Muscle of leg (tissue), 16 donors: ENCODE data around the gene MAOA. TPM values are rescaled to one million over a fixed set of nuclear protein-coding genes. Genes with fewer than 3 reads are reported as not detected.
A peak's percentile ranks its signal among the peaks of the same experiment; 100 is the strongest.
"Not testable (repeated sequence)": the region's sequence is repeated elsewhere in the genome, so short reads cannot be mapped to it uniquely, and the experiment has no call there.

Experiments used
- DNase-seq: peaks from one replicate; pipeline ENCODE4 v3.0.0; 2013
- H3K27ac ChIP-seq: one replicate; pipeline ENCODE4 v1.5.1; 2013; ENCODE audit warnings: mild to moderate bottlenecking, low read length, control low read depth
- H3K27me3 ChIP-seq: one replicate; pipeline ENCODE4 v1.6.1; 2013; ENCODE audit warnings: low read length; ENCODE audit not compliant: control insufficient read depth, insufficient read depth
- H3K36me3 ChIP-seq: one replicate; pipeline ENCODE4 v1.6.1; 2013; ENCODE audit warnings: low read length; ENCODE audit not compliant: control insufficient read depth, insufficient read depth
- H3K4me1 ChIP-seq: one replicate; pipeline ENCODE4 v1.6.1; 2013; ENCODE audit warnings: low read length; ENCODE audit not compliant: control insufficient read depth, insufficient read depth
- H3K4me3 ChIP-seq: one replicate; pipeline ENCODE4 v1.5.1; 2013; ENCODE audit warnings: low read length, control low read depth
- H3K9me3 ChIP-seq: replicated peaks from 2 replicates; pipeline ENCODE4 v1.6.1; 2013; ENCODE audit warnings: low read depth, low read length; ENCODE audit not compliant: control insufficient read depth
- WGBS: methylation state at CpG from one replicate; pipeline ENCODE4 v1.1.5; 2013; ENCODE audit warnings: missing lambda C conversion rate; ENCODE audit not compliant: insufficient coverage; 5-methylcytosine and 5-hydroxymethylcytosine counted together
- long read RNA-seq, 11 donors: transcript quantifications; one replicate each; lab custom pipeline, GENCODE V29; 2026
- polyA plus RNA-seq, 8 donors: library from polyadenylated mRNA; unstranded; fragments of 120-200 nt; gene quantifications; one replicate each; pipeline versions ENCODE4 v1.2.1 to v1.2.3, GENCODE V29; 2013; ENCODE audit warnings: inconsistent platforms in 1 of 8, low replicate concordance in 1 of 8; ENCODE audit not compliant: insufficient read length in 8 of 8, insufficient read depth in 1 of 8
- total RNA-seq: library from RNA; stranded (reverse); fragments of 120-200 nt; gene quantifications from one replicate; pipeline ENCODE4 v1.2.4, GENCODE V29; 2013

MAOA gene
- 0.44 TPM for total RNA-seq
- polyA plus RNA-seq: 1 to 10 TPM in 3 of 8 donors, under 1 TPM in 5; 0.27 to 6.1 (median 0.58) TPM
- long read RNA-seq, donor 1: 0 reads
- long read RNA-seq, donor 2: 0 reads
- long read RNA-seq, donor 3: 0 reads
- long read RNA-seq, donor 4: 0 reads
- long read RNA-seq, donor 5: 0 reads
- long read RNA-seq, donor 6: 0 reads
- long read RNA-seq, donor 7: 0 reads
- long read RNA-seq, donor 8: 0 reads
- long read RNA-seq, donor 9: 0 reads
- long read RNA-seq, donor 10: 0 reads
- long read RNA-seq, donor 11: 0 reads

DNA sequence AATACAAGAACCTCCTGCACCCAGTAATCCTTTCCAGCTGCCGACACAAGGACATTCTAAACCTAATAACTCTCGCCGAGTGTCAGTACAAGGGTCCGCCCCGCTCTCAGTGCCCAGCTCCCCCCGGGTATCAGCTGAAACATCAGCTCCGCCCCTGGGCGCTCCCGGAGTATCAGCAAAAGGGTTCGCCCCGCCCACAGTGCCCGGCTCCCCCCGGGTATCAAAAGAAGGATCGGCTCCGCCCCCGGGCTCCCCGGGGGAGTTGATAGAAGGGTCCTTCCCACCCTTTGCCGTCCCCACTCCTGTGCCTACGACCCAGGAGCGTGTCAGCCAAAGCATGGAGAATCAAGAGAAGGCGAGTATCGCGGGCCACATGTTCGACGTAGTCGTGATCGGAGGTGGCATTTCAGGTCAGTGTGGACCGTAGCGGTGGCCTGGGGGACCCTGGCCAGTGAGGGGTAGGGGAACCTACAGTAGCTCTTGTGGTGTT, at the start of gene MAOA:
Gene MAOA, plus strand, starts transcription at position 295 of the 490 bp plus-strand sequence. Its CDS starts 43 bp downstream, at position 338.
- Histone ChIP-seq H3K4me1 (peaks cover 12% of the 10 kb centered on the region), H3K36me3 (no peaks in the 10 kb centered on the region), H3K27ac (peak within 1 kb of the TSS; percentile 59), H3K27me3 (peaks cover 25% of the 10 kb centered on the region), H3K4me3 (peak within 1 kb of the TSS; percentile 61), H3K9me3 (no peaks in the 10 kb centered on the region)
- WGBS: 52% methylated on average over 20 of the region's 29 CpGs
- peak; percentile 34 for DNase-seq

DNA sequence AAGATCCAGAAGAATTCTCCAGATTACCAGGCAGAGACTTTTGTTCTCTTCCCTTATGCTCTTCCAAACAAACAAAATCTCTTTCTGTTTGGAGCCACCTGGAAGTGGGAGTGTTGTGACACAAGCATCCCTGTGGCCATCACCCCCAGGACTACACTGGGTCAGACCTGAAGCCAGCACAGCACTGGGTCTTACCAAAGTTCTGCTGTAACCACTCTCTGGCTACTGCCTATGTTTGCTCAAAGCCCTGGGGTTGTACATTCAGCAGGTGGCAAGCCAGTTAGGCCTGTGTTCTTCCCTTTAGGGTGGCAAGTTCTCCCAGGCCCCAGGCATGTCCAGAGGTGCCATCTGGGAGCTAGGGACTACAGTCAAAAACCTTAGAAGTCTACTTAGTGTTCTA, 43.7 kb upstream of the MAOA start:
- Histone ChIP-seq H3K4me1 (no peaks in the 10 kb centered on the region), H3K27me3 (peaks cover 6% of the 10 kb centered on the region), H3K36me3 (no peaks in the 10 kb centered on the region), H3K9me3 (no peaks in the 10 kb centered on the region), H3K4me3 (no peak overlapping the region), H3K27ac (no peak overlapping the region)
- no peak for DNase-seq

DNA sequence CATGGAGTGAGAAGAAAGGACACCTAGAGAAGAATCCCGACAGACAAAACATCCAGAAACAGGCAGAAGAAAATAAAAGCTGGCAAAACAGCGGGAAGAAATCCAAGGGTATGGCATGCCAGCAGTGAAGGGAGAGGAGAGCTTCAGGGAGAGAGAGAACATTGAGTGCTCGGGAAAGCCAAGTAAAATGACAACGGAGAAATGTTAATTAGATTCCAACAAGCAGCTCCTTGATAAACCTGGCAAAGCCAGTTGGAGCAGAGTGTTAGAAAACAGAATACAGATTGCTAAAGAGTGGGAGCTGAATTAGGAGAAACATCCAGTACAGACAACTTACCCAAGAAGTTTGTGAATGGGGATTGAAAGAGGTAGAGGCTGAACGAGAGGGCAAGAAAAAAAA, 40.4 kb upstream of the MAOA start:
- Histone ChIP-seq H3K27ac (no peak overlapping the region), H3K4me3 (no peak overlapping the region), H3K4me1 (no peaks in the 10 kb centered on the region), H3K27me3 (peaks cover 6% of the 10 kb centered on the region), H3K9me3 (no peaks in the 10 kb centered on the region), H3K36me3 (no peaks in the 10 kb centered on the region)
- no peak for DNase-seq
- WGBS: 71% methylated on average over 4 of the region's 5 CpGs

DNA sequence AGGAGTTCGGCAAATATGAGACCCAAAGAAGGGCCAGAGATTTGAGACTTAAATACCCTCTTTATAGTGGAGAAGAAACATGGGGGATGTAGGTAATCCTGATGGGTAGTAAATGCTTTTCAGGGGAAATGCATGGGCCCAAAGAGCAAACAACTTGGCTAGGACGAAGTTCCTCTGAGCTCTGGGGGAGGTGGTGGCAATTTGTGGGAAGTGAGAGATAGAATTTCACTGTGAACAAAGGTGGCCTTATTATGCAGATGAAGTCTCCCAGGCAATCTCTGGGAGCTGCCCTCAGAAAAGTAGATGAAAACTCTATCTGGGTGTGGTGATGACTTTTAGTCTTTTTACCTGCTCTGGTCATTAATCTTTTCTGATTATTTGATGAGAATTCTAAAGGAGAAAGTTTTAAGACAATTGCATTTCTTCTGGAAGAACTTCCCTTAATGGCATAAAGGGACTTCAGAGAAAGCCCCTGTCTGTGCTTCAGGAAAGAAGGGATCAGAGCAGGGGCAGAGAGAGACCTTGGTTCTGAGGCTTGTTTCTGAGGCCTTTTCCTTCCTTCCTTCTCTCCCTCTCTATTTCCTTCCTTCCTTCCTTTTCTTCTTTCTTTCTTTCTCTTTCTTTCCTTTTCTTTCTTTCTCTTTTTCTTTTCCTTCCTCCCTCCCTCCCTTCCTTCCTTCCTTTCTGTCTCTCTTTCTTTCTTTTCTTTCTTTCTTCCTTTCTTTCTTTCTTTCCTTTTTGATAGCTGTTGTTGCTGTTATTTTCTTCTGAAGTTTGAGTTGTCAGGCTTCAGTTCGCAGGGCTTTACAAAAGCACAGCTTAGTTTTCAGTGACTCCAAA, 37.5 kb upstream of the MAOA start:
- H3K27me3 ChIP-seq: peaks cover 2% of the 10 kb centered on the region
- H3K9me3 ChIP-seq: no peaks in the 10 kb centered on the region
- DNase-seq: no peak
- H3K4me1 ChIP-seq: no peaks in the 10 kb centered on the region
- no peak overlapping the region for H3K27ac ChIP-seq
- H3K36me3 ChIP-seq: no peaks in the 10 kb centered on the region
- 38% methylated on average over 1 of the region's 3 CpGs for WGBS
- no peak overlapping the region for H3K4me3 ChIP-seq

DNA sequence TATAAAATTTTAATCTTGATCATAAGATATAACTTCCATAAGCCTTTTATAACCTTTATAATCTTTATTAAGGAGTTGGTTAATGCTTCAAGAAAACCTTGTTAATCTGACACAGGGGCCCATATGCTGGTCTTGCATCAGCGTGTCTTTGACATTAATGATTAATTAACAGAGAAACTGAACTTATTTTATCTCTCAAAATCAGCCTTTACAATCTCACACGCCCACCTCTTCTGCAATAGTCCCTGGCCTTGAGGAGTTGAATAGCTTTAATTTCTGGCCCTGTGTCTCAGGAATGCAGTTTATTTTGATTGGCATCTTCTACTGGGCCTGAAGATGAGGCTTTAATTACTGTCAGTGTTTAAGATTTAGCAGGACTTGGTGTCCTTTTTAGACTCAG, 36.2 kb upstream of the MAOA start:
- H3K36me3 ChIP-seq, H3K9me3 ChIP-seq, H3K4me3 ChIP-seq, DNase-seq, H3K27me3 ChIP-seq, H3K4me1 ChIP-seq, H3K27ac ChIP-seq: not testable (repeated sequence)
- WGBS: no CpG with 5 or more reads among the region's 2 CpGs

DNA sequence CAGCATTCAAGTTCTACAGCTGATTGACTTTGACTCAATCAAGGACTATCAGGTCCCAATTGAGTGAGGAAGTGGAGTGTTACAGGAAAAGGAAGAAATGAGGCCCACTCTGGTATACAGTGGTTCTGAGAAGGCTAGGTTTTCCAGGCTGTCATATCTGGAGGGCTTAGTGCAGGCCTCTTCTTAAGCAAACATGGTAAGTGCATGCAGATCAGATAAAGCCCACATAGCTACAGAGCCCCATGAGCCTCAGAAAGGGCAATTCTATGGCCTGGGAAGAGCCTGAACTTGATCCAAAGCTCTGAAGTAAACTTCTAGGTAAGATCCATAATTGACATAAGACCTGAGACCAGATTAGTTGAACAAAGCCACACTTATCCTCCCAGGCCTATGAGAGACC, 29.0 kb upstream of the MAOA start:
- H3K27ac ChIP-seq: no peak overlapping the region
- H3K27me3 ChIP-seq: peaks cover 2% of the 10 kb centered on the region
- no peaks in the 10 kb centered on the region for H3K36me3 ChIP-seq
- H3K9me3 ChIP-seq: no peaks in the 10 kb centered on the region
- no peaks in the 10 kb centered on the region for H3K4me1 ChIP-seq
- H3K4me3 ChIP-seq: no peak overlapping the region
- no peak for DNase-seq

DNA sequence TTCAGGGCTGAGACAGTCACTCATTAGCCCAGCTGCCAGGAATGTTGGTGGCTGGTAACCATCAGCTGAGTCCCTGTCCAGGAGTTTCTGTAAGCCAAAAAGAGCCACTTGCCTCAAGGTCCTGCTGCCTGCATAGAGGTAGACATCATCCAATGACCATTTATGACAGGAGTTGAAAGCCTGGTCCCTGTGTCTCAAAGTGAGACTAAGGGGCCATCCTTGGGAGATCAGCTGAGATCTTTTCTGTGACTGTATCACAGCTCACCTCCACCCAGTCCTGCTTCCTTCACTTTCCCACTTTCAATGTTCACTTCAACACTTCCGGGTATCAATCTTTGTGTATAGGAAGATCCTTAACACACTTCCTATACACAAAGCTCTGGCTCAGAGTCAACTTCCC, 28.4 kb upstream of the MAOA start:
- no peaks in the 10 kb centered on the region for H3K36me3 ChIP-seq
- no peak overlapping the region for H3K4me3 ChIP-seq
- H3K27ac ChIP-seq: no peak overlapping the region
- no peak for DNase-seq
- peaks cover 2% of the 10 kb centered on the region for H3K27me3 ChIP-seq
- WGBS: no CpG with 5 or more reads among the region's 1 CpG
- no peaks in the 10 kb centered on the region for H3K9me3 ChIP-seq
- H3K4me1 ChIP-seq: no peaks in the 10 kb centered on the region

DNA sequence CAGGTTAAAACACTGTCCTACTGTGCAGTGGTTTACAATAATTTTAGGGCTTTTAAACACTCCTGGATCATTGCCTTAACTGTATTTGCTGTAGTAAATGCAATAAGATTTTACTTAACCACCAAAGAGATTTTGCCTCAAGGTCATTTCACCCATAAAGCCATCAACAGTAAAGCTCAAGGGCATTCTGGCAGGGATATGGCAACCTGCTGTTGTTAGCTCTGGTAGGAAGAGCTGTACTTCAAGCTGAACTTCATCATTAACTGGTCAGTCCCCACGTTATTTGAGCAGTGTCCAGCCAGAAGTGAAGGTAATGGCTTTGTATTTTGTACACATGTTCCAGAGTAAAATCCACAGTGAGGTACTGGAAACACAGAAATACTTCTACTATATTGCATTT, 26.9 kb upstream of the MAOA start:
- no peak overlapping the region for H3K27ac ChIP-seq
- peaks cover 2% of the 10 kb centered on the region for H3K27me3 ChIP-seq
- no peaks in the 10 kb centered on the region for H3K4me1 ChIP-seq
- H3K4me3 ChIP-seq: no peak overlapping the region
- H3K36me3 ChIP-seq: no peaks in the 10 kb centered on the region
- WGBS: no CpG with 5 or more reads among the region's 1 CpG
- DNase-seq: no peak
- H3K9me3 ChIP-seq: no peaks in the 10 kb centered on the region

DNA sequence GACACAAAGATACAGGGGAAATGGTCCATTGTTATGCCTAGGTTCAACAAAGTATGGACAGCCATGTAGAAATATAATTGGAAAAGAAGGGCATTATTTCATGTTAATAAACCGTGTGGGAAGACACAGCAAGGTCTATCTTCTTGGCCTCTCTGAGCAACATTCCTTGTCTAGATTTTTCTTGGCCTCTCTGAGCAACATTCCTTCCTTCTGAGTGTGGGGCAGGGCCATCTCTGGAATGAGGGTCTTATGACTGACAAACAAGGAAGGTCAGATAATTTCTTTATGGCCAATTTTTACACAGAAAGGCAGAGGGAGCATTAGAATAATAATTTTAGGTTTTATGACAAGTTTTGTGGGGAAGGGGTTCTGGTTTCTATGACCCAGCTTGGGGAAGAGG, 24.3 kb upstream of the MAOA start:
- no peak for DNase-seq
- Histone ChIP-seq H3K27ac (no peak overlapping the region), H3K36me3 (no peaks in the 10 kb centered on the region), H3K9me3 (no peaks in the 10 kb centered on the region), H3K4me3 (no peak overlapping the region), H3K27me3 (peaks cover 2% of the 10 kb centered on the region), H3K4me1 (no peaks in the 10 kb centered on the region)
- WGBS: no CpG with 5 or more reads among the region's 1 CpG

DNA sequence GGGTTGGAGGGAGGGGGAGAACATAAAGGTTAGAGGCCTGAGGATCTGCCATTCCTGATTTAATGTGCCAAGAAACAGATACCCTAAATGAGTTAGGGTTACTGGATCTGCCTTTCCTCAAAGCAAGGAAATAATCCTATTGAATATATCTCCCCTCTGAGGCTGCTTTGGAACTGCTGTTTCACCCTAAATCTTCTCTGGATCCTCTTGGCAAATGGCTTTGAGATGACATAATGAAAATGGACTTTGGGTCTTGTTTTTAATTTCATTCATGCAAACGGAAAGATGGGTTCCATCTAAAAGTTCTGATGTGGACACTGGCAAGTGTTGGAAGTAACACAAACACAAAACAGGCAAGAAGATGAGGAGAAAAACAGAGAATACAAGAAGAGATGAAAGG, 23.0 kb upstream of the MAOA start:
- H3K36me3 ChIP-seq: no peaks in the 10 kb centered on the region
- H3K4me3 ChIP-seq: no peak overlapping the region
- peaks cover 5% of the 10 kb centered on the region for H3K27me3 ChIP-seq
- WGBS: no CpG with 5 or more reads among the region's 1 CpG
- H3K4me1 ChIP-seq: no peaks in the 10 kb centered on the region
- no peak overlapping the region for H3K27ac ChIP-seq
- no peak for DNase-seq
- no peaks in the 10 kb centered on the region for H3K9me3 ChIP-seq
